T-helper 2 cell treated with Interferon-gamma antibody and Interleukin-4, amounts not matched to agents 100 ng/mL and 5 ng/mL, for 36 hours (primary cell): ENCODE data around the gene SRCAP. TPM values are rescaled to one million over a fixed set of nuclear protein-coding genes. Genes with fewer than 3 reads are reported as not detected.

Source experiments
- intact Hi-C: fragments of 100-400 bp; cut with micrococcal nuclease; formaldehyde crosslinking; loops from one replicate; pipeline ENCODE4 v1.15.1; 2023
- total RNA-seq: library from RNA; stranded (reverse); gene quantifications from 2 replicates; pipeline ENCODE4 v1.2.3, GENCODE V29; 2022

Gene SRCAP
- total RNA-seq, 1 donor from 2014 or later = 88.3 TPM

GRCh38 chr16:30750876-30751465 is 52.0 kb downstream of the SRCAP start:
- intact Hi-C loops = no loop called here

- intact Hi-C loops = no loop called here
Observed at GRCh38 chr16:30753596-30753995, 54.6 kb downstream of the SRCAP start.

- intact Hi-C loops = no loop called here
Observed at GRCh38 chr16:30755955-30756780, 57.2 kb downstream of the SRCAP start.

DNA sequence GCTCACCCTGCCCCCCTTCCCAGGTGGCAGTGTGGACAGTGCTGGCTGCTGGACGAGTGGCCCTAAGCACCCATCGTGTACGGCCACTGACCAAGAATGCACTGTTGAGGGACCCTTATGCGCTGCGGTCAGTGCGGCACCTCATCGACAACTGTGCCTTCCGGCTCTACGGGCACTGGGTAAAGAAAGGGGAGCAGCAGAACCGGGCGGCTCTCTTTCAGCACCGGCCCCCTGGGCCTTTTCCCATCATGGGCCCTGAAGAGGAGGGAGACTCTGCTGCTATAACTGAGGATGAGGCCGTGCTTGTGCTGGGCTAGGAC is 57.8 kb downstream of the SRCAP start:
- intact Hi-C loops = no loop called here

DNA sequence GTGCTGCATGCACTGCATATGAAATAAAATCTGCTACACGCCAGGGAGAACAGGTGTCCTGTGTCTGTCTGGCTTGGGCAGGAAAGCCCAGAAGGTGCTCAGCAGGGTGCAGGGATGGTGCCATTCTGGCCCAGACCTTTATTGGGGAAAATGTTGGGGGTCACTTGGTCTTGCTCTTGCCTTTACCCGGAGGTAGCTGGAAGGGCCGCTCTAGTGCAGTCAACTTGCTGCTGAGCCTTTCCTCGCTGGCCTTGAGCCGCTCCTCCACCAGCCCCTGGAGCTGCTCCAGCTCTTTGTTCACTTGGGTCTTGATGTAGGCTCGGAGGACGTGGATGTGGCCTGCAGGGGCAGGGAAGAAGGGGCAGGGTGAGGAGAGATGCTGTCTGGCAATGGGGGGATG is 58.3 kb downstream of the SRCAP start:
- intact Hi-C loops = no loop called here

DNA sequence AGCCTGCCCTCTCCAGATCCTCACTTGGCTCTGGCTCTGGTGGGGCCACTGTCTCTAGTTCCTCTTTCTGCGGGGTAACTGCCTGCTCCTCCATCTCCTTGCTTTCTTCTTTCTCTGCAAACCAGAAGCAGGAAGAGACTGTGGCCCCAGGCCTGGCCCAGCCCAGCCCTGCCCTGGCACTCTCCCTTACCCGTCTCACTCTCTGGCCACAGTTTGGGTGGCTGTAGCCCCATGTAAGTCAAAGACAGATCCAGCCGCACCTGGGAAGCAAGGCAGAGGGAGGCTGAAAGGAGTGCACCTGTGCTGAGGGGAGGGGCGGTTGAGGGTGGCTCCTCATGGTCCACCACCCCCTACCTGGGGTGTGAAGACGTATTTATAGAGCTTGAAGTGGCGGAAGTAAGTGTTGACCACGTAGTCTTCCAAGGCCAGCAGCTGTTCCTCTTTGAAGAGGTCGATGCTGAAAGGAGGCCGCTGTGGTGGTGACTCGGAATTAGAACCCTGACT is 60.1 kb downstream of the SRCAP start:
- intact Hi-C loops = no loop called here

DNA sequence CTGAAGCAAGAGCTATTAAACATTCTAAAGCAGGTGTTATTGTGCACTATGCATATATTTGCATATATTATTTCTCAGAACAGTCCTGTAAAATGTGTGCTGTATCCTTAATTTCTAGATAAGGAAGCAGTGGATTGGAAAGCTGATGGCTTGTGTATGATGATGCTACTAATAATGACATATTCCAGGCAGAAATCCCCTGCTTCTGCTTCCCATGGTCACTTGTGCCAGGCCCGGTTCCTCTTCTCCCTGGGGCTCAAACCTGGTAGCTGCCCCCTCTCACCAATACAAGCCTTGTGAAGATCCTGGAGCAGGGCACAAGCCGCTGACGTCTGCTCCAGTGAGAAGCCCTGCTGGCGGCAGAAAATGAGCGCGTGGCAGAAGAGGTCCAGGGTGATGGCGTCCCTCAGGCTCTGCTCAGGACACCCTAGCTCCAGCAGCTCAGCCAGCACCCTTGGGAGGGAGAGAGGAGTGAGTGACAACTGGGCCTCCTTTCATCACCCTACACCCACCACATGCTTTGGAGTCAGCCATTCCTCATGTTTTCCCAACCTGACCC is 61.1 kb downstream of the SRCAP start:
- intact Hi-C loops = loop anchor here (5.0 kb wide), 1 partner anchor 142 kb away; no protein-coding TSS in a partner anchor

- intact Hi-C loops = loop anchor here (5.0 kb wide), 1 partner anchor 141 kb away; no protein-coding TSS in a partner anchor
Observed at GRCh38 chr16:30760577-30761426, 61.8 kb downstream of the SRCAP start.

- intact Hi-C loops = loop anchor here (5.0 kb wide), 1 partner anchor 141 kb away; no protein-coding TSS in a partner anchor
Observed at GRCh38 chr16:30761427-30761927, 62.5 kb downstream of the SRCAP start.

DNA sequence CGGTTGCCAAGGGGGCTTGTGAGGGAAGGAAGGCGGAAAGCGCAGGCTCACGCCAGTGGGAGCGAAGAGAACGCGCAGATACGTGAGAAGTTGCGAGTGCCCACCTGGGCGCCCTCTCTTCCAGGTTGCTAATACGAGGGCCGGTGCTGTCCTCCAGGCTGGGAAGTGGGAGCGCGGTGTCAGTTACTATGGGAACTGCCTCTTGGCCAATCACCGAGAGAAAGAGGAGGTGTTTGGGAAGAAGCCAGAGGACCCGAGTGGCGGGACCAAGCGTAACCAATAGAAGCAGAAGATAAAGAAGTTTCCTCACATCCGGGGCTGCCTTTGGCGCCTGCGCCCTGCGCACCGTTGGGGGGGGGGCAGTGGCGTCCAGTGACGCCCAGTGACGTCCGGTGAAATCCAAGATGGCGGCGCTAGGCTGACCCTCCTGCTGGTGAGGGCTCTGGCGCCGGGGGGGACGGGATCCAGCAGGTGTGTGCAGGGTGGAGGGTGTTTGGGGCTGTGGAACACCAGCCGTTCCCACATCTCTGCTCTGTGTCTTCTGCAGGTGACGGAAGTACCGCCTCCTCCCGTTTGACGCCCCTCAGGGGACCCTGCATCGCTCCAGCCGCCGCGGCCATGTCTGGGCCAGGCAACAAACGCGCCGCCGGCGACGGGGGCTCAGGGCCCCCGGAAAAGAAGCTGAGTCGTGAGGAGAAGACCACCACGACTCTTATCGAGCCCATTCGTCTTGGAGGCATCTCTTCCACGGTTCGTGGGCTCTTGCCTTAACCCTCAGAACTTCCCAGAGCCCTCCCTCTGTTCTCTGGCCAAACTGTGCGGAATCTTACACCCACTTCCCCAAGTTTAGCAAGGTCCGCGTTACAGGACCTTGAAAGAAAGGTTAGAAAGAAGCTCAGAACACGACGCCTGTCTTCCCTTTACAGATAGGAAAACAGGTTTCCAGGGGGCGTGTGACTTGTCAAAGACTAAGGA is 63.2 kb downstream of the SRCAP start, which contains the start of the genes CFAP119 and RNF40:
CFAP119 (minus strand) TSS at position 135 of the 975 bp plus-strand sequence. CDS start 314 bp downstream, outside the sequence.
RNF40 (plus strand) TSS at position 395 of the 975 bp plus-strand sequence; CDS start at position 619, 224 bp downstream.
- intact Hi-C loops = loop anchor here (1.0 to 5.0 kb wide), 4 partner anchors 14 to 160 kb away; partner anchors contain the start of gene PHKG2

- intact Hi-C loops = loop anchor here (1.0 to 5.0 kb wide), 4 partner anchors 15 to 159 kb away; partner anchors contain the start of gene PHKG2
Observed at GRCh38 chr16:30762991-30763725, 64.2 kb downstream of the SRCAP start.

- intact Hi-C loops = loop anchor here (5.0 kb wide), 1 partner anchor 138 kb away; no protein-coding TSS in a partner anchor
Observed at GRCh38 chr16:30764086-30764485, 65.1 kb downstream of the SRCAP start.

GRCh38 chr16:30764816-30765465 is 66.0 kb downstream of the SRCAP start:
- intact Hi-C loops = loop anchor here (5.0 kb wide), 1 partner anchor 137 kb away; no protein-coding TSS in a partner anchor

DNA sequence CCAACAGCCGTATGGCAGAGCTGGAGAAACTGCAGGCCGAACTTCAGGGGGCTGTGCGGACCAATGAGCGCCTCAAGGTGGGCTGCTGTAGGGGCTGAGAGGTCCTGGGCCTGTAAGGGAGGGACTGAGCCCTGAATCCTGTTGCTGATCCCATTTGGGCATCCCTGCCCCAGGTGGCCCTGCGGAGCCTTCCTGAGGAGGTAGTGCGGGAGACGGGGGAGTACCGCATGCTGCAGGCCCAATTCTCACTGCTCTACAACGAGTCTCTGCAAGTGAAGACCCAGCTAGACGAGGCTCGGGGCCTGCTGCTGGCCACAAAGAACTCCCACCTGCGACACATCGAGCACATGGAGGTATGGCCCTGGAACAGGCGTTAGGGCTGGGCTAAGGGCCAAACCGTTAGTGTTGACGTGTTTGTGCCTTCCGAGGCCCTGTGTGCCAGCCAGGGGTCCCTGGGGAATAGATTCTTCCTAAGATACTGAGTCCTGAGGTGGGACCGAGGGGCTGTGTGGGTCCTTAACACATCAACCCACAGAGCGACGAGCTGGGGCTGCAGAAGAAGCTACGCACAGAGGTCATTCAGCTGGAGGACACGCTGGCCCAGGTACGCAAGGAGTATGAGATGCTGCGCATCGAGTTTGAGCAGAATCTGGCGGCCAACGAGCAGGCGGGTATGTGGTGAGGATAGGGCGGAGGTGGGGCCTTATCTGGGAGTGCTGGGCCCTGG is 67.4 kb downstream of the SRCAP start:
- intact Hi-C loops = no loop called here

- intact Hi-C loops = no loop called here
Observed at GRCh38 chr16:30766933-30767284, 67.9 kb downstream of the SRCAP start.

GRCh38 chr16:30767767-30768465 is 68.9 kb downstream of the SRCAP start:
- intact Hi-C loops = no loop called here
